Ovary (tissue), 10 donors: ENCODE data around the gene HSPA8. TPM values are rescaled to one million over a fixed set of nuclear protein-coding genes. Genes with fewer than 3 reads are reported as not detected.

Experiments used
- DNase-seq, 5 donors: peaks; one replicate each; pipeline ENCODE4 v3.0.0-alpha.2; 2019 to 2020
- H3K27ac ChIP-seq, 2 donors: fragments of 200-600 bp; one replicate each; pipeline versions ENCODE4 v1.5.1 to v1.8.0; 2019 to 2022
- H3K27me3 ChIP-seq: fragments of 200-600 bp; one replicate; pipeline ENCODE4 v1.8.0; 2022
- H3K36me3 ChIP-seq: fragments of 200-600 bp; sonication (generic); one replicate; pipeline ENCODE4 v1.5.1; 2019
- H3K4me1 ChIP-seq: one replicate; pipeline ENCODE4 v1.8.1; 2013; ENCODE audit warnings: mild to moderate bottlenecking, moderate library complexity; ENCODE audit not compliant: insufficient read depth
- H3K4me3 ChIP-seq: fragments of 200-600 bp; sonication (generic); one replicate; pipeline ENCODE4 v1.5.1; 2017
- H3K9me3 ChIP-seq, 2 donors: fragments of 200-600 bp in 1 of 2; sonication (generic) in 1 of 2; one replicate each; pipeline versions ENCODE4 v1.5.1 to v1.8.1; 2013 to 2019; ENCODE audit warnings: mild to moderate bottlenecking in 1 of 2, moderate library complexity in 1 of 2
- EP300 ChIP-seq: sonication (generic); formaldehyde crosslinking; IDR thresholded peaks from one replicate; pipeline ENCODE4 v1.6.1; 2017; ENCODE audit warnings: antibody characterized with exemption
- POLR2A ChIP-seq: fragments of 450-650 bp; IDR thresholded peaks from one replicate; pipeline ENCODE4 v1.6.1; 2017; ENCODE audit warnings: antibody characterized with exemption, mild to moderate bottlenecking, moderate library complexity
- WGBS, 3 donors: extraction: QIAGEN DNeasy Blood & Tissue Kit in 1 of 3; methylation state at CpG; one replicate each; pipeline versions ENCODE4 v1.1.5 to v1.1.7; 2013 to 2017; 5-methylcytosine and 5-hydroxymethylcytosine counted together
- intact Hi-C, 4 donors: fragments of 100-400 bp; cut with DNase I; formaldehyde crosslinking; loops; one replicate each; pipeline versions ENCODE4 v1.11.0 to v1.15.1; 2022 to 2023
- long read RNA-seq, 3 donors: library from polyadenylated mRNA in 2 of 3; unstranded in 2 of 3; transcript quantifications; one replicate each; pipeline ENCODE4 v2.0.0 and lab custom pipeline, GENCODE V29; 2021 to 2026
- polyA plus RNA-seq, 2 donors: library from polyadenylated mRNA; stranded (reverse); fragments of 200-250 nt in 1 of 2; fragments of 350-450 nt in 1 of 2; fragmentation: Illumina TruSeq in 1 of 2; extraction: RNeasy Lipid Tissue Mini Kit (QIAGEN cat#74804) in 1 of 2; gene quantifications; one replicate each; pipeline ENCODE4 v1.2.3, GENCODE V29; 2013 to 2014
- total RNA-seq, 7 donors: library from RNA; depleted of rRNA in 2 of 7; stranded (reverse); fragments of >200 nt in 2 of 7; fragmentation: NEBNext Ultra II Directional in 3 of 7; extraction: Animal tissue kit (Norgen Biotek cat#: 25700) in 3 of 7; gene quantifications; one replicate each; pipeline versions ENCODE4 v1.1.0 to v1.2.4, GENCODE V29; 2016 to 2023
- TF ChIP-seq, protein P1 (sequence below), 3 donors: fragments of 450-650 bp in 2 of 3; fragments of 200-600 bp in 1 of 3; IDR thresholded peaks; one replicate each; pipeline versions ENCODE4 v1.5.1 to v1.8.0; 2016 to 2022; ENCODE audit warnings: antibody characterized with exemption in 3 of 3, mild to moderate bottlenecking in 1 of 3
- donor health status: DM: no; HTN: no; CAD: no; lungs with moderate emphysema.
- donor health status: DM: no; HTN: no; CAD: no.
- donor health status: Bipolar disorder and iron deficiency.
- donor health status: DM: yes; HTN: yes; CAD: no.
- donor health status: DM: no; HTN: no; CAD: no.
- donor health status: DM: yes; HTN: yes; CAD: no.

Gene HSPA8
- total RNA-seq = 100 to 1,000 TPM; 383 to 888 (median 747) TPM
- 1,000 to 10,000 TPM in 1 of 2 donors, 100 to 1,000 TPM in 1; 289 to 1,795 TPM for polyA plus RNA-seq
- long read RNA-seq, donor 1, transcript HSPA8-201 (8 exons, 2,186 nt) = minor isoform, 162 of 8,243 reads
- long read RNA-seq, donor 1, transcript HSPA8-222 (6 exons, 1,884 nt) = minor isoform, 27 of 8,243 reads
- long read RNA-seq, donor 1, transcript HSPA8-208 (3 exons, 740 nt) = minor isoform, 68 of 8,243 reads
- long read RNA-seq, donor 1, transcript HSPA8-224 (9 exons, 2,463 nt) = major isoform, 7,561 of 8,243 reads
- long read RNA-seq, donor 1, partial matches to known transcripts = 207 of 8,243 reads
- long read RNA-seq, donor 1, other reads (novel, unspliced or antisense) = 204 of 8,243 reads
- long read RNA-seq, donor 2, transcript HSPA8-222 (6 exons, 1,884 nt) = minor isoform, 89 of 1,263 reads
- long read RNA-seq, donor 2, transcript HSPA8-203 (4 exons, 963 nt) = minor isoform, 68 of 1,263 reads
- long read RNA-seq, donor 2, transcript HSPA8-211 (5 exons, 1,509 nt) = minor isoform, 150 of 1,263 reads
- long read RNA-seq, donor 2, transcript HSPA8-224 (9 exons, 2,463 nt) = major isoform, 370 of 1,263 reads
- long read RNA-seq, donor 2, partial matches to known transcripts = 461 of 1,263 reads
- long read RNA-seq, donor 2, other reads (novel, unspliced or antisense) = 40 of 1,263 reads
- long read RNA-seq, donor 3, transcript HSPA8-208 (3 exons, 740 nt) = minor isoform, 87 of 1,470 reads
- long read RNA-seq, donor 3, transcript HSPA8-203 (4 exons, 963 nt) = minor isoform, 6 of 1,470 reads
- long read RNA-seq, donor 3, transcript HSPA8-224 (9 exons, 2,463 nt) = major isoform, 1,301 of 1,470 reads
- long read RNA-seq, donor 3, partial matches to known transcripts = 25 of 1,470 reads
- long read RNA-seq, donor 3, other reads (novel, unspliced or antisense) = 44 of 1,470 reads

DNA sequence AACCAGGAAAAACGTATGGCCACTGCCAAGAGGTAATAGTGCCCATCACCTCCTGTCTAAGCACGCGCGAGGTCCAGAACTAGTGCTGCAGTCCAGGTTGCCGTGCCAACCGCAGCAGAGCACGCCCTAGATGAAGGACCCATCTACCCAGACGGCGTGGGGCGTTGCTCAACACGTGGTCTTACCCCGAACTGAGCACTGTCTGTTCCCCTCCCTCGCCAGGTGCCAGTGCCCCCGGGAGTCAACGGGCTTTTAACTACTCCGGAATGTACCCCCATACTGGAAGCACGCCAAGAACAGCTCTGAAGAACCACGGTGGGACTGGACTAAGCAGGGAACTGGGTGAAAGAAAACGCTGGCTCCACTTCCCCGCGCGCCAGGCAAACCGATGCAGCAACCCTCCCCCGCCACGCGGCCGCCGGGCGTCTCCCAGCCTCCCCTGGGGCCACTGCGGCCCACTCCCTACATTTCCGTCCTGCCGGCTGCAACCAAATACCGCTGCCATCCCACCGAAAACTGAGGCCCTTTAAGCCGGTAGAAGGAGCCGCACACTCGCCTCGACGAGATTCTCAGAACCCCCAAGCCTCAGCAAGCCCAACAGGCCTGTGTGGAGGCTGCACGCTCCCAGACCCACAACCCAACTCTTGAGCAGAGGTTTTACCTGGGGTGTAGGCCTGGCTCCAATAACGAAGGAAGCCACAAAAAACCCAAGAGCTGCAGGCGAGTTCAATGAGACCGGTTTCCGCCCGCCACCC lies at the start of gene HSPA8:
Gene HSPA8 (minus strand): TSS at position 734 of the 755 bp plus-strand sequence. CDS start 812 bp downstream, outside the sequence.
- no peaks in the 10 kb centered on the region for H3K9me3 ChIP-seq
- TF ChIP-seq EP300 = no peak
- TF ChIP-seq POLR2A = peak; percentile 82
- TF ChIP-seq, protein P1, sequence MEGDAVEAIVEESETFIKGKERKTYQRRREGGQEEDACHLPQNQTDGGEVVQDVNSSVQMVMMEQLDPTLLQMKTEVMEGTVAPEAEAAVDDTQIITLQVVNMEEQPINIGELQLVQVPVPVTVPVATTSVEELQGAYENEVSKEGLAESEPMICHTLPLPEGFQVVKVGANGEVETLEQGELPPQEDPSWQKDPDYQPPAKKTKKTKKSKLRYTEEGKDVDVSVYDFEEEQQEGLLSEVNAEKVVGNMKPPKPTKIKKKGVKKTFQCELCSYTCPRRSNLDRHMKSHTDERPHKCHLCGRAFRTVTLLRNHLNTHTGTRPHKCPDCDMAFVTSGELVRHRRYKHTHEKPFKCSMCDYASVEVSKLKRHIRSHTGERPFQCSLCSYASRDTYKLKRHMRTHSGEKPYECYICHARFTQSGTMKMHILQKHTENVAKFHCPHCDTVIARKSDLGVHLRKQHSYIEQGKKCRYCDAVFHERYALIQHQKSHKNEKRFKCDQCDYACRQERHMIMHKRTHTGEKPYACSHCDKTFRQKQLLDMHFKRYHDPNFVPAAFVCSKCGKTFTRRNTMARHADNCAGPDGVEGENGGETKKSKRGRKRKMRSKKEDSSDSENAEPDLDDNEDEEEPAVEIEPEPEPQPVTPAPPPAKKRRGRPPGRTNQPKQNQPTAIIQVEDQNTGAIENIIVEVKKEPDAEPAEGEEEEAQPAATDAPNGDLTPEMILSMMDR (IDR thresholded peaks at IDR 0.05) = no peak
- peaks cover 8% of the 10 kb centered on the region for H3K4me1 ChIP-seq
- peak within 1 kb of the TSS; percentile 95 to 96 for H3K27ac ChIP-seq
- intact Hi-C loops = loop anchor here in 1 of 4 donors (5.0 to 10.0 kb wide), 2 partner anchors 41 to 857 kb away; no protein-coding TSS in a partner anchor
- DNase-seq = peak; percentile 64 to 79 (median 76)
- 0 to 1% (median 1%) methylated on average over 43 to 45 of the region's 45 CpGs for whole genome bisulfite sequencing, 3 donors
- H3K36me3 ChIP-seq = no peaks in the 10 kb centered on the region
- no peaks in the 10 kb centered on the region for H3K27me3 ChIP-seq
- H3K4me3 ChIP-seq = peak within 1 kb of the TSS; percentile 89

DNA sequence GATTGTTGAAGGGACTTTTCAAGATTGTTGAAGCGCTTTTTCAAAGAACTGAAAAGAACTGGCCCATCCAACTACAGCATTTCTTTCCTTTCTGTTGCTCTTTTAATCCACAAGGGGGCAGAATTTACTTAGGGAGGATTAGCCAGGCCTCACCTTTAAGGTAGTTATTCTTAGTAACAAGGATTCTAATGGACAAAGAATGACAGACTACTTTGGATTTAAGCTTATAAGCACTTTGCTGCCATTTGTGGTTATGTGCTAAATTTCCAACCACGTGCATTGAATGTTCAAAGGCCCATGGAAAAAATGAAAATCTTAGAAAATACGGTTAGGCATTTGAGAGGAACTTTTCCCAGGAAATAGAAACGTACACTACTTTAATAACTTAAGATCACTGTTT lies 49.5 kb upstream of the HSPA8 start:
- no peak overlapping the region for H3K27ac ChIP-seq
- no peaks in the 10 kb centered on the region for H3K9me3 ChIP-seq
- H3K4me1 ChIP-seq = peaks cover 2% of the 10 kb centered on the region
- intact Hi-C loops = loop anchor here in 2 of 4 donors (2.0 to 10.0 kb wide), 3 partner anchors 63 to 136 kb away; no protein-coding TSS in a partner anchor
- no peaks in the 10 kb centered on the region for H3K36me3 ChIP-seq
- no peak for DNase-seq
- no peak for TF ChIP-seq POLR2A
- TF ChIP-seq, protein P1 (IDR thresholded peaks at IDR 0.05) = peak; percentile 61 to 81 (median 77)
- no peak overlapping the region for H3K4me3 ChIP-seq
- 52 to 63% (median 62%) methylated on average over 4 of the region's 4 CpGs for WGBS, 3 donors
- no peaks in the 10 kb centered on the region for H3K27me3 ChIP-seq

DNA sequence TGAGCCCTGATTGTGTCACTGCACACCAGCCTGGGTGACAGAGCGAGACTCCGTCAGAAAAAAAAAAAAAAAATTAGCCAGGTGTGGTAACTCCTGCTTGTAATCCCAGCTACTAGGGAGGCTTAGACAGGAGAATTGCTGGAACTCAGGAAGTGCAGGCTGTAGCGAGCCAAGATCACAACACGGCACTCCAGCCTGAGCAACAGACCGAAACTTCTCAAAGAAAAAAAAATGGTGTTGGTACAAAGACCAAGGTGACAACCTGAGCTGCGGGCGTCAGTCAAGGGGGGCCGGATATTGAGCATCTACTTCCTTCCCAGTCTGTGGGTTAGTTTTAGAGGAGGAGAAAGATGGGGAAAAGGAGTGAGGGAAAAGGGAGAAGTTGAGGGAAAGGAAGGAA lies 48.5 kb upstream of the HSPA8 start:
- TF ChIP-seq EP300 = no peak
- DNase-seq = no peak
- intact Hi-C loops = loop anchor here in 2 of 4 donors (2.0 to 10.0 kb wide), 3 partner anchors 64 to 137 kb away; no protein-coding TSS in a partner anchor
- H3K9me3 ChIP-seq = no peaks in the 10 kb centered on the region
- no peaks in the 10 kb centered on the region for H3K36me3 ChIP-seq
- H3K4me3 ChIP-seq = no peak overlapping the region
- H3K27ac ChIP-seq = no peak overlapping the region
- WGBS, 3 donors = 83 to 91% (median 90%) methylated on average over 8 of the region's 8 CpGs
- no peaks in the 10 kb centered on the region for H3K27me3 ChIP-seq
- peaks cover 2% of the 10 kb centered on the region for H3K4me1 ChIP-seq

GRCh38 chr11:123107945-123108495 lies 46.1 kb upstream of the HSPA8 start:
- no peak overlapping the region for H3K27ac ChIP-seq
- WGBS, 3 donors = 82 to 90% (median 85%) methylated on average over 4 of the region's 4 CpGs

More at GRCh38 chr11:123107945-123108495, 46.1 kb upstream of the HSPA8 start:
- Histone ChIP-seq H3K4me1 (peaks cover 5% of the 10 kb centered on the region), H3K36me3 (no peaks in the 10 kb centered on the region), H3K4me3 (no peak overlapping the region), H3K27me3 (no peaks in the 10 kb centered on the region), H3K9me3 (no peaks in the 10 kb centered on the region)
- TF ChIP-seq, protein P1 (IDR thresholded peaks at IDR 0.05) = no peak
- no peak for TF ChIP-seq POLR2A
- TF ChIP-seq EP300 = no peak
- DNase-seq = no peak
- intact Hi-C loops = loop anchor here in 1 of 4 donors (5.0 to 10.0 kb wide), 2 partner anchors 139 to 387 kb away; no protein-coding TSS in a partner anchor
